Inflammatory macrophage treated with lipopolysaccharide for 4 hours (primary cell): Measurements from ENCODE around the gene HTRA2.
A peak's percentile ranks its signal among the peaks of the same experiment; 100 is the strongest.

Source experiments
- DNase-seq: peaks from one replicate; pipeline ENCODE4 v3.0.0-alpha.2; 2020

The HTRA2 gene

DNA sequence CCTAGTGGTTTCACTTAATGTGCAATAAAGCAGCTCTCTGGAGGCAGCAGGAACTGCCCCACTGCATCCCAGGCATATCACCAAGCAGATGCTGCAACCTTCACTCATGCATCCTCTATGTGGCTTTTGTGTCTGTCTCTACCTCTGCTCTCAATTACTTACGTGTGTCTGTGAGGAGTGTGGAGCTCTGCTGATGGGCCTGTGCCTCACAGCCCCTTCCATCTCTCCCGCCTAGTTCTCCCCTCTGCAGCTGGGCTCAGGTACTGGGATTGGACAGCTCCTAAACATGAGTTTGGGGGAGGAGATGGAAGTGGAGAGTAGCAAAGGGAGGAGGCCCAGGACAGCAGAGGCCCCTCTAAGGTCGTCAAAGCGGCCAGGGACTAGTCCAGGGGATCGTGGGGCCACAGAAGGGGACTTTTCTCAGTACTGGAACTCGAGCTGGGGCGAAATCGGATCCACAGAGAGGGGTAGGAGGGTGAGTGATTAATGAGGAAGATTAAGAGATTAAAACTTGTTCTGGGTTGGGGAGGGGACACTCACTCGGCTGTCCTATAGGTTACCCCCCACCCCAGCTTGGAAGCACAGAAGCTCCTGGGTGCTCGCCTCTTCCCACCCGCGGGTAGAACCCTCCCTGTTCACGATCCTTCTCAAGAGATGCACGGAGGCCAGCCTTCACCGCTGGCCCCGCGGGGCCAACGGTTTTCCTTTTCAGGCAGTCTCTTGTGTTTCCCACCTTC is 28.2 kb upstream of the HTRA2 start:
- DNase-seq: no peak

DNA sequence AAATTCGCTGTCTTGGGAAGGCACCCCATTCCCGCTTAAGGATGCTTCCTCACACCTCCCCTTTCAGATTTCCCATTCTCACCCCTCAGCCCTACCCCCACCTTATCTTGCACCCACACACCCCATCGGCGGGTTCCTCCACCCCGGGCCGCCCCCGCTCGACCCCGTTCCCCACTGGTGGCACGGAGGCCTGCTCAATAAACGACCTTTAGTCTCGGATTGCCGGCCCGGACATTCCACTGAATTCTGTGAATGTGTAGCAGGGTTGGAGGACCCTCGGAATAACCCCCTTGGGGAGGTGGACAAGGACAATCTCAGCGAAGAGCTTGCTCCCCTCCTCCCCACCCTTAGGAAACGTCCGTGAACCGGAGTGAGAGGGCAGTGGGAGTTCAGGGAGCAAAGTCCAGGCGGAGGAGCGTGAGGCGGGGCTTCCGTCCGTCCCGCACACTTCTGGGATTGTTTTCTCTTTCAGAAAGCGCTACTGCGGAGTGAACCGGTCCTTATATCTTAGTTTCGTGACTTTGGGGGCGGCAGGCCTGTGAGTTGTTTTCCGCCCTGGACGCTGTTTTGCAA is 27.5 kb upstream of the HTRA2 start:
- DNase-seq: peak; percentile 46

DNA sequence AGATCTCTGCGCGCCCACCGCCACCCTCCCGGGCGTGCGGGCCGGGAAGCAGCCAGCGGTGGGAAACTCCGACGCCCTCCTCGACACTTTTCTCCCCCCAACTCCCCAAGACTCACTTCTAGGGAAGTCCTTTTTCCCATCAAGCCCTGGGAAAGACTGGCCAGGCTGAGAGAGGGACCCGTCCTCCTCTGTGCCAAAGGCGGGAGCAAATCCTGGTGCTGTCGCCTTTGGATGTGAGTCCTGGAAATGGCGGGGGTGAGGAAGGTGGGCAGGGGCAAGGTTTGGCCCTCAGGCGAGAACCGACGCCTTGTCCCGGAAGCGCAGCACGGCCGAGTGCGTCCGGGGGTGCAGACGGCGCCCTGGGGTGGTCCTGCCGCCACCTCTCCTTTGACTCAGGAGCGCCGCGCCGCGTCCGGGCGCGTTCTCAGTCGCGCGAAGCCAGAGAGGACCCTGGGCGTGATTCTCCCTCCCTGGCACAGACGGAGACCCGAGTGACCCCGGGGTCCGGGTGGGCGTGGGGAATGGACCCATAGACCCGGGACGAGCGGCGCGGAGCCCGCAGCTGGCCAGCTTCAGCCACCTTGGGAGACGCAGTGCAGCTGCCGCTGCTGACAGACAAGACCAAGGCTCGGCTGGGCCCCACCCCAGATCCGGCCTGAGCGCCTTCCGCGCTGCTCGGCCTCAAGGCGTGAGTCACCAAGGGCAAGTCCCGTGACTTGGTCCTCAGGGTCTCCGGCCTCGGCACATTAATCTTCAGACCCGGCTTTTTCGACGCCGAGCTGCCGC is 26.8 kb upstream of the HTRA2 start:
- peak; percentile 83 for DNase-seq

DNA sequence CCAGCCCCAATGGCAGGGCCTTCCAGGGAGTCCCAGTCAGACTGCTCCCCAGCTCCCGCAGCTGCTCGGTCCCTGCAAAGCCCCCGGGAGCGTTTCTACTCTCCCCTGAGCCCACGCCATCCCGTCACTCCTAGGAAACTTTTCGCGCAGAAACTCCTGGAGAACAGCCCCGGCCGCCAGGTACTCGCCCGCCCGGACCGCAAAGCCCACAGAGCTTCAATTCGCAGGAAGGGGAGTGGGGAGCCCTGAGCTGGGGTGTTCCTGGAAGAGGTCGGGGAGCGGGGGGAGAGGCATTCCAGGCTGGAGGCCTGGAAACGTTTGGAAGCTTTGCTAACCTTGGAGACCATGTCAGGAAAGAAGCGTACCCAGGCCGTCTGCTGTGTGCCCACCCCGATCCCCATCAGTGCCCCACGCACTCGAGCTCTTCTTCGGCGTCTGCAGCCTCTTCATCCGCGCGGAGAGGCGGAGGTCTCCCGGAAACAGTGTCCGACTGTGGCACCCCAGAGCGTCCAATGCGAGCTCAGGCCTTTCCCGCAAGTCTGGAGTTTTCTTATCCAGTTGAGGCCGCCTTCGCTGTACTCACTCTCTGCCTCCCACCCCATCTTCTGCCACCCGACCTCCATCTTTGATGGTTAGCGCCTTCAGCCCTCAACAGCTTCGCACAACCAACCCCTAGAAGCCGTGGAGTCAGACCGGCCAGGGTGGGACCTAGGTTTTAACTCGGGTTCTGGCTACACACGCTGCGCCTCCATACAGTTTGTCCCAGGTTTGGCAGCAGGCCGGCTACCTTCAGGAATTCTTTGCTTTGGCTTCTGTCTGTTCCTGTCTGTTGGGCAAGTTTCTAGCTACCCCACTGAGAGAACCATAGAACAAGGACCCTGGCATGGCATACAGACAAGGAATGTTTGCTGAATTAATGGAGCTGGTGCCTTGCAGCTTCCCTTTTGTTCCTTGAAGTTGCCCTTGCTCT is 25.9 kb upstream of the HTRA2 start:
- DNase-seq: no peak

DNA sequence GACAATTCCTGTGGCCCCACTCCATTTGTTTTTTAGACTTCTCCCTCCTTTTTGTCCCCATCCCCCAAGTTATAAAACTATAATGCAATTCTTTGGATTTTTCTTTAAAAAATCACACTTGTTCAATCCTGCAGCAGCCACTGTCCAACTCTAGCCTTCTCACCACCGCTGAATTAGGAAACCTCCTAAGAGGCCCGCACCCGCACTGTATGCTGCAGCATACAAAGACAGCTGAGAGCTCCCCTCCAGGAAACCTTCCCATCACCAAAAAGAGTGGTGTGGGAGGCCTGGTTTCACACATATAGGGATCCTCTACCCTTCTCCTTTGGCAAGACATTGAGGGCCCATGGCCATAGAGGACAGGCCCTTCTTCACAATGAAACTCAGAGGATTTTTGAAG is 25.1 kb upstream of the HTRA2 start:
- DNase-seq: no peak

DNA sequence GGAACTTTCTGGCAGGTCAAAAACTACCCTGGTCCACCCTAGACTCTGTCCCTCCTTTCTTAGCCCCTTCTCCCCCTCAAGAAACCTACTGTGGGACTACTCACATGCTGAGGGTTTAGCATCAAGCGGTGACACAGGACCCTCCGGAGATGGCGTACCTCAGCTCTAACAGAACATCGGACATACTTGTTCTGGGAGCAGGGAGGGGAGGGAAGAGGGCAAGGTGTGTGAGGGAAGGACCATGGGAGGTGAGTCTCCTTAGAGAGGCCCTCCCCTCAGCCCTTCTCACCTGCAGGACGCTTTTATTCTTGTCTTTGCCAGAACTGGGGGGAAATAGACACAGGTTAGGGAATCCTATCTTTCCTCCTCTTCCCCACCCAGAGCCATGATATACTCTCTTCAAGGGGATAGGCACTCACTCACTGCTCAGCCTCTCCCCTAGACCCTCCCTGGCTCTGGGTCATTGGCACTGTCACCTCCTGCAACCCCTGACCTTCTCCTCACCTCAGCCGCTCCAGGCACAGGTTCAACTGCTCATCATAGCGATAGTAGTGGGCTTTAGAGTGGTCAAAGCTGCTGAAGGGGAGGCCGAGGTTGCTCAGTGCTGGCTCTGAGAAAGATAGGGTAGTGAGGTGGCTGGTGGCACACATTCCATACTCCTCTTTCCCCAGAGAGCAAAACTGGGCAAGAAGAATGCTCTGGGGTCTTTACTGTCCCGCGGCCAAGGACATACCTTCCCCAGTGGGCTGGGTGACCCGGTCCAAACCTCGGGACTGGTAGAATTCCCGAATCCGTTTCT is 24.1 kb upstream of the HTRA2 start:
- DNase-seq: no peak

DNA sequence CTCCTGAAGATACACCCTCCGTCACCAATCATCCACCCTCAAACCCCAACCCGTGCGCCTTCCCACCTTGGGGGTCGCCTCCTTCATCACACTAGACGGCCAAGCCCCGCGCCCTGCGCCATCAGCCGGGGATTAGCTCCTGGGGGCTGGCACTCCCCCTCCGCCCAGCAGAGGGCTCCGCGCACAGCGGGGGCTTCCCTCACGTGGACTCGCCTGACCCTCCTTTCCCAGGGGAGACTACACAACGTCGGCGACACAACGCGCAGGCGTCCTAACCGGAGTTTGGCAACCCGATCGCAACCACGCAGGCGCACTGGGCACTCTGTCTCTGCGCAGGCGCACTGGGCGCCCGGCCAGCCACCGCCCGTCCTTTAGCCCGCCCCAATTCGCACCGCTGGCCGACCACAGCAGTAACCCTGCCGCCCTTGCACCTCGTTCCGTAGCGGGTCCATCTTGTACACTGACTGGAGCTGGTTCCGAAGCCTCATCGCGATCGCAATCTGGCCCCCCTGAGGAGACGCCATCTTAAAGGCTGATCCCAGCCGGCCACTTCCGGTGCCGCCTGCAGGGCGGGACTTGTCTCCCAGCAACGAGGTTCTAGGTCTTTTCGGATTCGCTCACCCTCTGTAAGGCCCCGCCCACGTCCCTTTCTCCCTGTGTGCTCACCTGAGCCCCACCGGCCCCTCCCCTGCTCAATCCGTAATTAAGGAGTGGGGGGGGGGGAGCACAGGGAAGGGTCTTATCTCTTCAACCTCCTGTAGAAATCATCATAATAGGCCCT is 22.4 kb upstream of the HTRA2 start, which contains the start of gene PCGF1:
TSS of gene PCGF1 (minus strand) at position 551 of the 781 bp plus-strand sequence. CDS start at position 524, 27 bp downstream.
- DNase-seq: peak; percentile 99

DNA sequence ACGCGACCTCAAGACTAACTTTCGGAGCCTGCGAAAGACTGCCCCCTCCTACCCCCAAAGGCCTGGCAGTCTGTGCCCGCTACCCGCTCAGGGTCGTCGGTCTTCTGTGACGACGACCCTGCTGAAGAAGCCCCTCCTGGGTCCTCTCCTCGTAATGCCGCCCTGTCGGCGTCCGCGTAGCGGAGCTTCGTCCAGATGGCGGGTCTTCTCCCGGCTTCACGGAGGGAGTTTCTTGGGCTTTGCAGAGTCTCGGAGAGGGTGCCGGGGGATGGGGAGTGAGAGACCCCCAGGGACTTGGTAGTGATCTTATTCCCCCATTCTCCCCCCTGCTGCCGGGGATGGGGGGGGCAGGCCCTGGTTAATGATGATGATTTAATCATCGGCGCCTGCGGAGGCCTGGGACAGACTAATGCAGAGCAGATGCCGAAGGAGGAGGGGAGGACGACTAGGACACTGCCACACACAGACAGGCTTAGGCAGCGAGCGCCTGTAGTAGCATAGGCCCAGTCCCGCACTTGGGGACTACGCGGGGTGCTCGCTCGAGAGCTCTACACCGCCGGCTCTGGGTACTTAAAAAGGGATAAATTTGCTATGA is 21.7 kb upstream of the HTRA2 start:
- no peak for DNase-seq

DNA sequence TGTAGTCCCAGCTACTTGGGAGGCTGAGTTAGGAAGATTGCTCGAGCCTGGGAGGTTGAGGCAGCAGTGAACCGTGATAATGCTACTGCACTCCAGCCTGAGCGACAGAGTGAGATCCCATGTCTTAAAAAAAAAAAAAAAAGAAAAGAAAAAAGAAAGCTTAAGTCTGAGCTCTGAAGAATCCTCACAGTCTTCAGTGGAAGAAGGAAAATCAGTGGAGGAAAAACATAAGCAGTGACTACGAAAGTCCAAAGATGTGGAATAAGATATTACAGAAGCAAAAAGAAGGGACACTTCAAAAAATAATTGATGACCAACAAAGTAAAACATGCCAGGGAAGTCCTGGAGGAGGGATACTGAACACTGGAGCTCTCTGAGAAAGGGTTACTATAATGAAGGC is 19.5 kb upstream of the HTRA2 start:
- DNase-seq: no peak

DNA sequence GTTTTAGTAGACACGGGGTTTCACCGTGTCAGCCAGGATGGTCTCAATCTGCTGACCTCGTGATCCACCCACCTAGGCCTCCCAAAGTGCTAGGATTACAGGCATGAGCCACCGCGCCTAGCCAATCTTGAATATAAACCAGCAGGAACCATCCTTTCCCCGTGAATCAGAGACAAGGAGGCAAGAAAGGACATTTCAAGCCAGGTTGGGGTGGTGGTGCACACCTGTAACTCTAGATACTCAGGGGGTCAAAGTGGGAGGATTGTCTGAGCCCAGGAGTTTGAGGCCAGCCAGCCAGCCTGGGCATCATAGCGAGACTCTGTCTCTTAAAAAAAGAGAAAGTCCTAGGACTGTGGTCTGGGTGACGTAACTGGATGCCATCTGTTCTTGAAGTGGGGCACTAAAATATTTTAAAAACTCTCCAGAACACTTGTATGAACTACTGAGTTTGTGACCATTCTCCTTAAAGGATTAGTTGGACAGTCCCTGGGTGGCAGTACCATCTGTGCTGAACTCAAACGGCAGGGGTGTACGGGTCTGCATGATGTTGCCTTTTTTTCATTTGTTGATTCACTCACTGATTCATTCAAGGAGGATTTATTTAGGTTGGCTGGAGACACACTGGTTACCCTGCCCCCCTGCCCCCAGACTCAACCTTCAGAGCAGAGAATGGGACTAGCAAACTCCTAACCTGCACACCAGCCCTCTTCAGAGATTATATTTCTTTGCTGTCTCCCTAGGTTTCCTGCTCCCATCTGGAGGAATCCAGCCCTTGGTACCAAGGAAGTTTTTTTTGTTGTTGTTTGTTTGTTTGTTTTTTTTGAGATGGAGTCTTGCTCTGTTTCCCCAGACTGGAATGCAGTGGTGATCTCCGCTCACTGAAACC is 18.4 kb upstream of the HTRA2 start:
- DNase-seq: no peak

DNA sequence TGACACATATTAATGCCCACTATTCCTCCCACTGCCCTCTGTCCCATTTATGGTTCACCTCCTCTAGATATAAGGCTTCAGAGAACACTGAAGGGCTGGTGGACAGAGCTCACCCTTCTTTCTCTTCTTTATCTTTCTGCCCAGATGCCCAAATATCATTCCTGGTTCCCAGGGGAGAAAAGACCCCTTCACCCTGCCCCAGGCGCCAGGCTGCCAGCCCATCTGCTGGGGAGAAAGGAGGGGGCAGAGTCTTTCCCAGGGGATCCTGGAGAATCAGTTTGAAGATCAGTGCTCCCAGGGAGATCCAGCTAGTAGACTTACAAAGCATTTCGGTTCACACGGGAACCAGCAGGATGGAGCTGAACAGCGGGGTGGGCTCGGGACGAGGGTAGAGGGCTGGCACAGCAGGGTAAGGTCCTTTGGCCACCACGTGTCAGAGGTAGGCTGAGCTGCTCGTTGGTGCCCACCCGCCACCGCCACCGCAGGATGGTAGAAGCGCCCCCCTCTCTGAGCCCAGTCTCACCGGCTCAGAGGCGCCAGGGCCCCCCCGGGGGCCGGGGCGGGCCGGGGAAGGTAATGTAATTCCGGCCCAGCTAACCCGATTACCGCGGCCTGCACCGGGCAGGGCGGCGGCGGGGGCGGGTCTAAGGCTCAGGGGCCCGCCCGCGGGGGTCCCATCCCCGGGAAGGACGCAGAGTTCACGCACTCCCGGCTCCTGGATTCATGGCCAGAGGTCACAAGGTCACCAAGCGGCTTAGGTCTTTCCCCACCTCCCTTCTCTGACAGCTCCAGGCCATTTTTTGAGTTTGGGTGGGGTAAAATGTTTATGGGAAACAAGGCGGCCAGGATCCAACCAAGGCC is 16.8 kb upstream of the HTRA2 start:
- no peak for DNase-seq

DNA sequence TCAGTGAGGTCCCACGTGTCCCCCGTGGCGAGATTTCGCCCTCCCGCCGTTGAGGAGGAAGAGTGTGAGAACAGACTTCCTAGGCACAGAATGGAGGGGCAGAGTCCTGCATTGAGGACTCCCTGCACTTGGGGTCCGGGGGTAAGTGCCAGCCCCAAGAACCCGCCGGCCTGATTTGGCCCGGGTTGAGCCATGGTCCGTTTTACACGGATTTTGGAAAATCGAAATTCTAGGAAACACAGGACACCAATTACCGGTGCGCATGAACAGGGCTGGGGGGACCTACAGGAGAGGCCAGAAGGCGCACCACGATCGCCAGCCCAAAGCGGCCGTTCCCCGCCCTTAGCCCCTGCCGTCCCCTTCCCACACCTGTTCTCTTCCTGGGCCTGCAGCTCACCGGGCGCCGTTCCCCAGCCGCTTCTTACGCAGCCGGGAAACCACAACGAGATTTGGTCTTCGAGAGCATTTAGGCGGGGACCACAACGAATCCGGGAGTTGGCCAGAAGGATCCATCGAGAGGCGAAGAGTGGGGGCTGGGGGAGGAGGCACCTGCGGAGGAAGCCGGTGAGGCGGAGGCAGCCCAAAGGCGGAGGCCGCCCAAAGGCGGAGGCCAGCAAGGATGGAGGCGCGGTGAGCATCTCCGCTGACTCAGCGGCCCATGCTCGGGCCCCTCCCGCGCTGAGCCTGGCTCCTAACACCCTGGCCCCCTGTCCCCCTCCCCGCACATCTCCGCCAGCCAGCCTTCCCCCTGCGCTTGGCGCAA is 15.9 kb upstream of the HTRA2 start:
- DNase-seq: no peak

DNA sequence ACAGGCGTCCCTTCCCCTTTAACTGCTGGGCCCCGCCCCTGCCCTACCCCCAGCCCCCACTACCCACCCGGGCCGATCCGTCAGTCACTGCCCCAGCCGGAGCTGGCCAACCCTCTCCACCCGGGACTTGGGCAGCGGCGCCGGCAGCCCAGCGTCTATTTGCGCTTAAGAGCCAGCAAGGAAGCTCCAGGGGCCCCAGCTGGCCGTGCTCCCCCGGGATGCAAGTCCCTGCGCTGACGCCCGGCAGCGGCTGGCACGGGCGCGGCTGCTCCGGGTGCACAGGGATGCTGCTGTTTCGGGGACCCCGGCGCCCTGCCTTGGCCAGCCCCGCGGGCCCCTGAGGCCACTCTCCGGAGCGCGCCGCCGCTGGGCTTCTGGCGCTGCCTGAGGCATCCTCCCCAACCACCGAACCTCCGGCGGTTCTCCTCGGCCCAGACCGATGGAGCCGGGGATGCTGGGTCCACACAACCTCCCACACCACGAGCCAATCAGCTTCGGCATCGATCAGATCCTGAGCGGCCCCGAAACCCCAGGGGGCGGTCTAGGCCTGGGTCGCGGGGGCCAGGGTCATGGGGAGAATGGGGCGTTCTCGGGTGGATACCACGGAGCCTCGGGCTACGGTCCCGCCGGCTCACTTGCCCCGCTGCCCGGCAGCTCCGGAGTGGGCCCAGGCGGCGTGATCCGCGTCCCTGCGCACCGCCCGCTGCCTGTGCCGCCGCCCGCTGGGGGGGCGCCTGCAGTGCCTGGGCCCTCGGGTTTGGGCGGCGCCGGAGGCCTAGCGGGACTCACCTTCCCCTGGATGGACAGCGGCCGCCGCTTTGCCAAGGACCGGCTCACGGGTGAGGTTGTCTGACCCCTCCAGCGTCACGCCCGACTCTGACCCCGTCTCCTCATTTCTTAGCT is 15.1 kb upstream of the HTRA2 start, which contains the start of gene TLX2:
TSS of gene TLX2 (plus strand) at position 83 of the 903 bp plus-strand sequence. CDS start at position 440, 357 bp downstream.
- DNase-seq: no peak

DNA sequence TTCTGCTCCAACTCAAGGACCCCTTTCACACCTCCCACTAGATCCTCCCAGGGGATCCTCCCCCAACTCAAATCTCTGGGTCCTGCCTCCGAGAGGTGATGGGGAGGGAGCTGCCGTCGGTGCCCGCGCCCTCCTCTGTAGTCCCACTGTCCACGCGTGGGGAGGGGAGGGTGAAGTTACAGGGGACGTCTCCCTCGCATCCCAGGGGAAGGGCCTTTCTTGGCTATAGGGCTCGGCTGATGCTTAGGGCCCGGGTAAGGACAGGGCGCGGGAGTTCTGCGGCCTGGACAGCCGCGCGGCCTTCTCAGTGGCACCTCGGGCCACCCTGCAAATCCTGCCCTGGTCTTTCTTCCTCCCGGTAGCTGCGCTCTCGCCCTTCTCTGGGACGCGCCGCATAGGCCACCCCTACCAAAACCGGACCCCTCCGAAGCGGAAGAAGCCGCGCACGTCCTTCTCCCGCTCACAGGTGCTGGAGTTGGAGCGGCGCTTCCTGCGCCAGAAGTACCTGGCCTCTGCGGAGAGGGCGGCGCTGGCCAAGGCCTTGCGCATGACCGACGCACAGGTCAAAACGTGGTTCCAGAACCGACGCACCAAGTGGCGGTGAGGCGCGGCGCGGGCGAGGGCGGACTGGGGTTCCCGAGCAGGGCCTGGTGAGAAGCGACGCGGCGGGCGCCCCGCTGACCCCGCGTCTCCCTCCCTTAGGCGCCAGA is 14.3 kb upstream of the HTRA2 start:
- no peak for DNase-seq

DNA sequence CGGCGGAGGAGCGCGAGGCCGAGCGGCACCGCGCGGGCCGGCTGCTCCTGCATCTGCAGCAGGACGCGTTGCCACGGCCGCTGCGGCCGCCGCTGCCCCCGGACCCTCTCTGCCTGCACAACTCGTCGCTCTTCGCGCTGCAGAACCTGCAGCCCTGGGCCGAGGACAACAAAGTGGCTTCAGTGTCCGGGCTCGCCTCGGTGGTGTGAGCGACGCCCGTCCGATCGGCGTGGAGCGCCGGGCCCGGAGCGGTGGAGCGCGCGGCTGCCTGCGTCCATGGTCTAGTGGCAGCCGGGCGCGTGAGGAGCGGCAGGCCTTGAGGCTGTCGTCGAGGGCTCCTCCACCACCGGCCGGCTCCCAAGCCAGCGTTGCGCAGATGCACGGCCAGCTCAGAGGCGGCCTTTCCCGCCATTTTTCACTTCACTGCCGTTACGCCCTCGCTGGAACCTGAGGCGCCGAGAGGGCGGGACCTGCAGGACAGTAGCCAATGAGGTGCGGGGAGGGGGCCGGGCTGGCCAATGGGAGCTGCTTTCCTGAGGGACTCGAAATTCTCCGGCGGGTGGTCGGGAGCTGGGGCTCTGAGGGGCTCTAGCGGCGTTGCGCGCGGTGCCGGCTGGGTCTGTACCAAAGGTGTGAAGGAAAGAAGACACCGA is 13.6 kb upstream of the HTRA2 start:
- peak; percentile 61 for DNase-seq
